GM12801 (cell line): ENCODE data around the gene SCGB3A1.

ENCODE experiments used
- CTCF ChIP-seq: IDR thresholded peaks from one replicate; pipeline ENCODE4 v1.5.1; 2011; ENCODE audit warnings: control low read depth; ENCODE audit not compliant: insufficient read length; ENCODE audit errors: extremely low read depth

SCGB3A1 gene

GRCh38 chr5:180607861-180608571 lies 16.7 kb upstream of the SCGB3A1 start:
- no peak for TF ChIP-seq CTCF

DNA sequence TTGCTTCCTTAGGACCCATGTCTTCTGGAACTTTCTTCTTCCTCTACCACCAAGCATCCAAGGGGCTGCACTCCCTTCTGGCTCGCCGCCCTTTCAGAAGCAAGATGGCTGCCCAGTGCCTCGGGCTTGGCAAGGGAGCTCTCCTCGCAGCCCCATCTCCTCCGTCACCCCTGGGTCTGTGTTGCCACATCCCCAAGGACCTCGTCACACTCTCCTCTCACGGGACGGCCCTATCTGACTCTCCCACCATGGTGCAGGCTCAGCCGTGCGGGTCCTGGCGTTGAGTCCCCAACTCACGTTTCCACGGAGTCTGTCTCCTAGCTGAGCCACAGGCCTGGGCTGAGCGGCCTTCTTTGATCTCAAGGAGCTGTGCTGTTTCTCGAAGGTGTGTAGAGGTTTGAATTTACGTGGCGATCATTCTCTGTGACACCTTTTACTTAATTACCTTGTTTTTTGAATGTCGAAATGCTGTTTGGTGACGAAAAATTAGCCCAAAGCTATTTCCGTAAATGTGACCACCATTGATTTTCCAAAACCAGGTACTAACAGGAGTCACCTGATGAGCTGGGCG lies 15.0 kb upstream of the SCGB3A1 start:
- TF ChIP-seq CTCF = no peak

DNA sequence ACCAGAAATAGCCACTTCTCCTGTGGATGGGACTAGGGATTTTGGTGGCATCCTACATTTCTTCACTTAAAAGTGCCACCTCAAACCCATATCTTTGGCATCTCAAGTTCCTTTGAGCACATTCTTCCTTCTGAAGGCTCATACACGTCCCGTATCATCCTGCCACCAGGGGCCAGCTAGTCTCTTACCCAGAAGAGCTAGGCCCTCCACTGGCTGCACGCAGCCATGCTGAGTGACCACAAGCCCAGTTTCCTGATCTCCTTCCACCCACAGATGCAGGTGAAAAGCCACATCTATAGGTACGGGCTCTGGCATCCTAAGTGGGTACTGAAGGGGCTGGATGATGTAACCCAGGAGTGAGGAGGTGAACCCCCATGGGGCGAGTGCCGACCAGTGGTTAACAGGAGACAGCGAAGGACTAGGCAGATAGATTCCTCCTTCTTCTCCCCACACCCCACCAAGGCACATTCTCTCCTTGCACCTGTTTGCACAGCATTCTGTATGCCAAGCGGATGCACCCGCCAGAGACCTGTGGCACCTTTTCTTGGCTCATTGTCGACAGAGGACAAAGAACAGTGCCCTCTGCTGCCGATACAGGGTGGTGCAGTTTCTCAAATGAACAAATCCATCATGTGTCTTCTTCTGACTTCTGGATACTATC lies 14.4 kb upstream of the SCGB3A1 start:
- peak; percentile 52 for TF ChIP-seq CTCF

DNA sequence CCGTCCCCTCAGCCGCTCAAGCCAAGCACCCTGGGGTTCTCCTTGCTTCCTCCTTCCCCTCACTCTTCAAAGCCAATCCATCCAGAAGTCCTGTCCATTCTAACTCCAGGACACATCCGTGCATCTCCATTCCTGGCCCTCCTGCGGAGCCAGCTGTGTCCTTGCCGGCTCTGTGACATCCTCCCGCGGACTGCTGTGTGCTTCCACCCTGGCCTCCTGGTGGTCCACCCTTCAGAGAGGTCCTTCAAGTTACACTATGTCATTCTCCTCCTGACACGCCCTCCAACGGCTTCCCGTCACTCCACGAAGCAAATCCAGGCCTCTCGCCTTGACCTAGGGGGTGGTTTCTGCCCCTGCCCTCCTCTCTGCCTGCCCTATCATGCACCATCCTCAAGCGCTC lies 13.0 kb upstream of the SCGB3A1 start:
- TF ChIP-seq CTCF = no peak

DNA sequence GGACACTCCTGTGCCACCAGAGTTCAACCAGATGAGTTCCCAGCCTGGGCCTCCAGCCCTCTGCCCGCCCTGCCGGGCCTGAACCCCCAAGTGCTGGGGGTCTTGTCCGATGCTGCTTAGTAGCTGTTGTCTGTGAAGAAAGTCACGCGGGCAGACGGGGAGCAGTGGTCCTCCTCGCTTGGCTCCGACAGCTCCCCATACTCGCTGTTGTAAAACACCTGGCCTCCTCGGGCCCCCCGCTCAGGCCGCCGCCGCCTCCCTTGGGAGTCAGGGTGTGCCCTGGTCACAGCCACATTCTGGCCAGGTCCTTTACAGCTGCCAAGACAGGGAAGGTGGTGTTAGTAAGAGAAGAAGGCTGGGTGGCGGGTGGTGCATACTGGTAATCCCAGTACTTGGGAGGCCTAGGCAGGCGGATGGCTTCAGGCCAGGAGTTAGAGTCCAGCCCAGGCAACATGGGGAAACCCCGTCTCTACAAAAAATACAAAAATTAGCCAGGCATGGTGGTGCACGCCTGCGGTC lies 11.8 kb upstream of the SCGB3A1 start:
- no peak for TF ChIP-seq CTCF

DNA sequence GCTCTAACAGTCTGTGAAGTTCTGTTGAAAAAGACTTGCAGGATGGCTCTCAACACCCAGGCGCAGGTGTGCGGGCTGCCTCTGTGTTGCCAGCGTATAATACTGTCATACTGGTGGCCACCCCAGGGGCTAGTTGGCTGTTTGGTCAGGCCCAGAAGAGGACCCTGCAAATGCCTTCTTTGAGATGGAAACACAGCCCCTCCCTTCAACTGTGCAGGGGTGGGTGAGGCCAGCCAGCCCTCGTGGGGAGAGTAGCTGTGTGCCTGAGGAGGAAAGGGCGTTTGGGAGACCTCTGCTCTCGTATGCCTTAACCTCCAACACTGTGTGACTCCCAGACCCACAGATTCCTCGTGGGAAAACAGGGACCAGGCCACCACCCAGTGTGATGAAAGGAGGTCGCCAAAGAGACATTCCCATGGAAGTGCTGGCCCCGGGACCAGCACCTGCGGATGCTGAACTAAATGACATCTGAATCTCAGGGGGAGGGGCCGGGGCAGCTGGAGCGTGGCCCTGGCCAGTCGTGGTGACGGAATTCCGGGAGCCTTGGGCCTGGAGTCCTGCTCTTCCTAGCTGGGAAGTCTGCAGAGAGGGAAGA lies 11.3 kb upstream of the SCGB3A1 start:
- TF ChIP-seq CTCF = no peak
